Hypothalamus (tissue), 51 donors: ENCODE data around the gene CLEC2D.
A peak's percentile ranks its signal among the peaks of the same experiment; 100 is the strongest.
"Not testable (repeated sequence)": the region's sequence is repeated elsewhere in the genome, so short reads cannot be mapped to it uniquely, and the experiment has no call there.

Experiments
- DNase-seq, 51 donors: peaks; one replicate each; lab custom pipeline; 2025; lab: John Stamatoyannopoulos, UW

Gene CLEC2D

DNA sequence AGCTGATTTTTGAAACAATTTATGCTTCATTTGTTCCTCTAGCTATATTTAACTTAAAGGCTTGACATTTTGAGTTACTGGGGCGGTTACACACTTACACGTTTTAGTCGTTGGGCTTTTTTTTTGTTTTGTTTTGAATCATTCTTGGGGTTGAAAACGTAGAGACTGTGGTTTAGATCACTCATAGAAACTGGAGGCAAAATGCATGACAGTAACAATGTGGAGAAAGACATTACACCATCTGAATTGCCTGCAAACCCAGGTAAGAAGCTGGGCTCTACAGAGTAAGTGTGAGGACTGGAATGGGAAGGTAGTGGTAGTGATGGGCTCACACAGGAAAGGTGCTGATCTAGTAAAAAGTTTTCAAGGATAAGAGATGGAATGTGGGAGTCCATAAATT lies at the start of gene CLEC2D:
TSS of gene CLEC2D (plus strand) at position 180 of the 400 bp plus-strand sequence. CDS start at position 202, 22 bp downstream.
- no peak for DNase-seq

DNA sequence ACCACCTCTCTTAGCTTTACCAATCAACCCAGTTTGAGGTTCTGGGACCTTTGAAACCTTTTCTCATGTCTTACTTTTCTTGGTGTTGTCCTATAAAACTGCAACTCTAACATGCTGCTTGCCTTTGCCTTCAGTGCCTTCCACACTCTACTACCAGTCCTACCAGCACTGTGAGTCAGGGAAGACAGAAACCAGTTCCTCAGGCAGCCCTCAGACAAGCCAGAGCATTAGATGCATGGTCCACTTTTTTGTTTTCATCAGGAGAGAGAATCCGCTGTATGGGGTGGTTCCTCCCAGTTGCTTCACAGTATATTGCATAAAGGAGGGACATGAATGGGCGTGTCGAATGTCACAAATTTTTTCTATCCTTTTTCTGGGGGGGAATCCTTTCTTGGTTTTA lies 44.5 kb upstream of the CLEC2D start:
- DNase-seq, result no peak

DNA sequence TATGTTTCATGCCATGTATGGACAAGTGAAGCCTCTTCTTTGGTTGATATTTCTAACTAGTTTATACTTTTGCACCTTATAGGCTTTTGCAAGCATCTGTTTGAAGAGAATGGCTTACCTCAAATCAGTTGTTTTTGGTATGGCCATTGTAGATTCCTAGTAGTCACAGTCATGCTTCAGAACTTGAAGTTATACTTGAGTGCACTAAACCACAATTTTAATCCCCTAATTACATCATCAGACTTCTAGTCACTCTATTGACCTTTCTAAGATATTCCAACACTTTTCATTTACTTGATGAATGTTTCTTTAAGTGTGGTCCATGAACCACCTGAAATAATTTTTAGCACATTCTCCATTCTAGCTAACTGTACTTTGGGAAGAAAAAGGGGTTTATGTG lies 43.2 kb upstream of the CLEC2D start:
- DNase-seq, result no peak

GRCh38 chr12:9626821-9627220 lies 42.7 kb upstream of the CLEC2D start:
- no peak for DNase-seq

DNA sequence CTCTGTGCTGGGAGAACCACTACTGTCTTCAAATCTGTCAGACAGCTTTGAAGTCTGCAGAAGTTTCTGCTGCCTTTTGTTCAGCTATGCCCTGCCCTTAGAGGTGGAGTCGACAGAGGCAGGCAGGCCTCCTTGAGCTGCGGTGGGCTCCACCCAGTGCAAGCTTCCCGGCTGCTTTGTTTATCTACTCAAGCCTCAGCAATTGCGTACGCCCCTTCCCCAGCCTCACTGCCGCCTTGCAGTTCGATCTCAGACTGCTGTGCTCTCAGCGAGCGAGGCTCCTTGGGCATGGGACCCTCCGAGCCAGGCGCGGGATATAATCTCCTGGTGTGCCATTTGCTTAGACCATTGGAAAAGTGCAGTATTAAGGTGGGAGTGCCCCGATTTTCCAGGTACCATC lies 36.7 kb upstream of the CLEC2D start:
- no peak for DNase-seq

GRCh38 chr12:9634177-9634803 lies 35.2 kb upstream of the CLEC2D start:
- DNase-seq, result peak in 8 of 51 donors; percentile 4 to 44 (median 10)

- DNase-seq, result no peak
Observed at GRCh38 chr12:9634969-9635754, 34.4 kb upstream of the CLEC2D start.

- no peak for DNase-seq
Observed at GRCh38 chr12:9636150-9636850, 33.2 kb upstream of the CLEC2D start.

DNA sequence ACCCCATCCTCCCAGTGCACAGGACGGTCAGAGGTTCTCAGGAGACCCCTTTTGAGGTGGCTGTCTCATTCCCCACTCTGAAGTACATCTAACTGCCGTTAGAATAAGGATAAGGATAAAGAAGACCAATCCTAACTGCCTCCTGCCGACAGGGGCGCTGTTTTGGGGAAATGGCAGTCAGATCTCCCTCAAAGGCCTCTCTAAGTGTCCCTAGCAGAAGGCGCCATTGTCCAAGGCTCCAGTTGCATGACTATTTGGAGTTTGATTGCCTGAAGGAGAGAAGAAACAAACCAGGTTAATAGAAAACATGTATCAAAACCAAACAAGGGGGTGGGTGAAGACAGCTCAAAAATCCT lies 32.7 kb upstream of the CLEC2D start:
- DNase-seq, result no peak

- DNase-seq, result no peak
Observed at GRCh38 chr12:9640024-9640423, 29.5 kb upstream of the CLEC2D start.

DNA sequence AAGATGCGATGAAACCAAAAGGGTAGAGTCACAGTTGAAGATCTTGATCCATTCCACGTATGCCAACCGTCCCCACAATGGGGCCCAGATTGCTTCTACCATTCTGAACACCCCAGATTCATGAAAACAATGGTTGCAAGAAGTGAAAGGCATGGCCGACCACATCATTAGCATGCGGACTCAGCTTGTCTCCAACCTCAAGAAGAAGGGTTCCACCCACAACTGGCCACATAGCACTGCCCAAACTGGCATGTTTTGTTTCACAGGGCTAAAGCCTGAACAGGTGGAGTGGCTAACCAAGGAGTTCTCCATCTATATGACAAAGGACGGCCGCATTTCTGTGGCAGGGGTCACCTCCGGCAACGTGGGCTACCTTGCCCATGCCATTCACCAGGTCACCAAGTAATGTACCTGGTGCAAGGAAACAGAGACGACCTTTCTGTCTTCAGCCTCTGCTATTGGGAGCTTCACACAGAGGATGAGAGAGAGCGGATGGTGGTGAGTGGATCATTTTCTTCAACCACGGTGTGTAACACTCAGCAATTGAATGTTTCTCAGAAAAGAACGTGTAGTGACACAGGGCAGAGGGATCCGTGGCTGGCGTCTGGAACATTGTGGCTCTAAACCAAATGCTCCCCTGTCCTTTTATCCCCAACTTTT lies 26.8 kb upstream of the CLEC2D start:
- DNase-seq, result no peak

DNA sequence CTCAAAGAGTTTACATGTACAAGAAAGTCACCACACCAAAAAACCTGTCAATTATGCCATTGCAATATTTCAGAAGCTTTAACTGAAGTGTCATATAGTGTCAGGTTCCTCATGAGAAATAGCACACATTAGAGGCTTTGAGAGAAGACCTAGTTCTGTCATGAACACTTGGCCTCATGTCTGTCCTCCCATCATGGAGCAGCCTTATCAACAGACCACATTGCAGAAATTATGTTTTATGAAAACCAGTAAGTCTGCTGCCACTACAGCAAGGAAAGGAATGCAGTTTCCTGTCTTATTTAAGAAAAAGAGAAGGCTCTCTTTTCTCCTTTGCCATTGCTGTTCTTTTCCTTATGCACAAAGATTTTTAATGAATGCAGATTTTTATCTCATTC lies 26.2 kb upstream of the CLEC2D start:
- no peak for DNase-seq

DNA sequence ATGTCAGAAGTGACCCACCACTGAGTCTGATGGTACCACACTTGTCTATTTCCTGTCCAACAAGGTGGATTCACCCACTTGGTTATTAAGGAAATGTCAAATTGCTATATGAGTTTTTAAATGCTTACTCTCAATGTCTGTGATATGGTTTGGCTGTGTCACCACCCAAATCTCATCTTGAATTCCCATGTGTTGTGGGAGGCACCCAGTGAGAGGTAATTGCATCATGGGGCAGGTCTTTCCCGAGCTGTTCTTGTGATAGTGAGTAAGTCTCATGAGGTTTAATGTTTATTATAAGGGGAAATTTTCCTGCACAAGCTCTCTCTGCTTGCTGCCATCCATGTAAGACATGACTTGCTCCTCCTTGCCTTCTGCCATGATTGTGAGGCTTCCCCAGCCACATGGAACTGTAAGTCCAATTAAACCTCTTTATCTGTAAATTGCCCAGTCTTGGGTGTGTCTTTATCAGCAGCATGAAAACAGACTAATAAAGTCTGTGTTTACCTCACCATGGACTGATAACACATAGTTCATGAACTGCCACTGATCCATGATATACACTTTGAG lies 24.4 kb upstream of the CLEC2D start:
- not testable (repeated sequence) for DNase-seq

DNA sequence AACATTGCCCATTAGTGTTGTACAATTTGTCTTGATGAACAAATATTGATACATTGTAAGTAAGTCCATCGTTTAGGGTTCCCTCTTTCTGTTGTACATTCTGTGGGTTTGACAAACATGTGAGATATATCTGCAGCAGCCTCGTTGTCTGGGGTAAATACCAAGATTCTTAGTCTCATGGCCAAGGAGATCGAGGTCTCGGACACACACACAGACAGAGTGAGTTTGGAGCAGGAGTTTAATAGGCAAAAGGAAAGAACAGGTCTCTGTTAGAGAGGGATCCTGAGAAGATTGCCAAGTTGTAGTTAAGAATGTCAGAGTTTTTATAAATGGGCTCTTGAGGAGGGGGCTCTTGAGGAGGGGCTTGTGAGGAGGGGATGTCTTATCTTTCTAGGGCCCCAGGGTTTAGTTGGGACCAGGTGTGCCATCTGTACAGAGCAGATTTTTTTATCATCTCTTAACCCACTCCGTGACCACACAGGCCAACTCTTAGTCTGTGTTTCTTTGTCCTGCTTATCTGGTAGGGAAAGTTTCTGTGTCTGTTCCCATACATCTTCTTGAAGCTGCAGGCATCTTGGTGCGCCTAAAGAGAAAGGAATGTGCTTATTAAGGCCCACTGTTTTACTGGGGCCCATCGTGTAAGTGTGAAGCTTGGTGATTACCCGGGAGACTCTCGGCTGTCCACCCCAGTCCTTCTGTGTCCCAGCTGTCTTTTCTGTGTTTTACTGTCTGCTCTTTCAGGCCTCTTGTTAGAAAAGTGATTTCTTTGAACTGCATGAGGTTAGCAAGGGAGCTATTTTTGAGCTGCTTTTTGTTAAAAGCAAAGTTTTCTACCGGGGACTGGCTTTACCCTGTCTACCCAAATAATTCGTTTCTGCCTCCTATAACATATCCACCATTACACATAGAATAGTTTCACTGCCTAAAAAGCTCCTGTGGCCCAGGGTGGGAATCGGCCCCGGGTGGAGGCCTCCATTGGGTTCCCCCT lies 22.4 kb upstream of the CLEC2D start:
- no peak for DNase-seq

- DNase-seq, result peak in 47 of 51 donors; percentile 4 to 69 (median 45)
Observed at GRCh38 chr12:9647825-9648700, 21.4 kb upstream of the CLEC2D start.

- peak in 1 of 51 donors; percentile 33 for DNase-seq
Observed at GRCh38 chr12:9648701-9649531, 20.6 kb upstream of the CLEC2D start.

DNA sequence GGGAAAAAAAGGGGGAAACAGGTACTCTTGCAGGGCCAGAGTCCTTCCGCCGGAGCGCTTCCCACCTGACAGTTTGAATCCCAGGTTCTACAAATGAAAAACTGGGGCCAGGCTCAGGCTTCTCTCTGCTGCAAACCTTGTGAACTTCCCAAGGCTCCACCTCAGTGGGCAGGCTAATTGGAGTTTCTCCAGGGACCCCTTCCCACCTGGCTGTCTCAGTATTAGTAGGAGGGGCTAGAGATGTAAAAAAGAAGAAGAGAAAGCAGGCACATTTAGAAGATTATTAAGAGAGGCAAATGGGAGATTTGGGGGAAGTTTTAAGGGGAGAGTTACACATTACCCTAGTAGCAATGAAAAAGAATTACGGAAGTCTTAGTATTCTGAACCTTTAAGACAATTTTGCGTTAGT lies 20.0 kb upstream of the CLEC2D start:
- DNase-seq, result peak in 1 of 51 donors; percentile 3

- no peak for DNase-seq
Observed at GRCh38 chr12:9650151-9650576, 19.3 kb upstream of the CLEC2D start.
